GM21576 (cell line): ENCODE data around the gene RPS14.

Experiments
- ATAC-seq: cut with Tn5 transposase; IDR thresholded peaks from one replicate; pipeline ENCODE4 v1.9.1; 2021; ENCODE audit warnings: mild to moderate bottlenecking, moderate library complexity; ENCODE audit not compliant: unreplicated experiment

Gene RPS14

GRCh38 chr5:150449517-150450339 is at the start of gene RPS14:
TSS of gene RPS14 (minus strand) at chr5:150449739. CDS start at chr5:150447733, 2,006 bp downstream.
- ATAC-seq, result peak; percentile 93

- ATAC-seq, result no peak
These were observed 49.4 kb upstream of the RPS14 start for GRCh38 chr5:150498971-150499370.

- no peak for ATAC-seq
These were observed 49.0 kb upstream of the RPS14 start for GRCh38 chr5:150498501-150498900.

- no peak for ATAC-seq
These were observed 48.4 kb upstream of the RPS14 start for GRCh38 chr5:150497989-150498317.

GRCh38 chr5:150497274-150497988 is 47.9 kb upstream of the RPS14 start:
- no peak for ATAC-seq

GRCh38 chr5:150496534-150496933 is 47.0 kb upstream of the RPS14 start:
- no peak for ATAC-seq

- ATAC-seq, result no peak
These were observed 46.6 kb upstream of the RPS14 start for GRCh38 chr5:150496098-150496497.

- ATAC-seq, result no peak
These were observed 43.1 kb upstream of the RPS14 start for GRCh38 chr5:150492621-150493020.

GRCh38 chr5:150491876-150492275 is 42.3 kb upstream of the RPS14 start:
- ATAC-seq, result no peak

- ATAC-seq, result no peak
These were observed 41.2 kb upstream of the RPS14 start for GRCh38 chr5:150490754-150491153.

GRCh38 chr5:150490296-150490669 is 40.7 kb upstream of the RPS14 start:
- ATAC-seq, result peak; percentile 3

- ATAC-seq, result peak; percentile 84
These were observed 40.1 kb upstream of the RPS14 start for GRCh38 chr5:150489360-150490295.

GRCh38 chr5:150488519-150489359 is 39.2 kb upstream of the RPS14 start:
- ATAC-seq, result no peak

- ATAC-seq, result no peak
These were observed 37.9 kb upstream of the RPS14 start for GRCh38 chr5:150487199-150488061.

- no peak for ATAC-seq
These were observed 37.1 kb upstream of the RPS14 start for GRCh38 chr5:150486402-150487198.

GRCh38 chr5:150485693-150486401 is 36.3 kb upstream of the RPS14 start:
- ATAC-seq, result no peak

- no peak for ATAC-seq
These were observed 35.6 kb upstream of the RPS14 start for GRCh38 chr5:150484964-150485692.
